BLaER1 (cell line): ENCODE results near the gene CHAT.

Experiments used
- H3K27ac ChIP-seq: shearing (Covaris generic); formaldehyde crosslinking; 2 replicates; pipeline ENCODE4 v1.8.1; 2022
- H3K27me3 ChIP-seq: shearing (Covaris generic); formaldehyde crosslinking; 2 replicates; pipeline ENCODE4 v1.8.1; 2022
- H3K36me3 ChIP-seq: shearing (Covaris generic); formaldehyde crosslinking; 2 replicates; pipeline ENCODE4 v1.8.1; 2022
- H3K4me1 ChIP-seq: shearing (Covaris generic); formaldehyde crosslinking; 2 replicates; pipeline ENCODE4 v1.8.1; 2022
- H3K4me2 ChIP-seq: shearing (Covaris generic); formaldehyde crosslinking; 2 replicates; pipeline ENCODE4 v1.8.1; 2022
- H3K4me3 ChIP-seq: shearing (Covaris generic); formaldehyde crosslinking; 2 replicates; pipeline ENCODE4 v1.8.1; 2022
- H3K9ac ChIP-seq: shearing (Covaris generic); formaldehyde crosslinking; 2 replicates; pipeline ENCODE4 v1.8.1; 2022
- H3K9me3 ChIP-seq: shearing (Covaris generic); formaldehyde crosslinking; 2 replicates; pipeline ENCODE4 v1.8.1; 2022
- H4K20me1 ChIP-seq: shearing (Covaris generic); formaldehyde crosslinking; 2 replicates; pipeline ENCODE4 v1.8.1; 2022
- Cebpa-rat ChIP-seq: shearing (Covaris generic); IDR thresholded peaks from 2 replicates; pipeline ENCODE4 v1.8.1; 2022

The CHAT gene

DNA sequence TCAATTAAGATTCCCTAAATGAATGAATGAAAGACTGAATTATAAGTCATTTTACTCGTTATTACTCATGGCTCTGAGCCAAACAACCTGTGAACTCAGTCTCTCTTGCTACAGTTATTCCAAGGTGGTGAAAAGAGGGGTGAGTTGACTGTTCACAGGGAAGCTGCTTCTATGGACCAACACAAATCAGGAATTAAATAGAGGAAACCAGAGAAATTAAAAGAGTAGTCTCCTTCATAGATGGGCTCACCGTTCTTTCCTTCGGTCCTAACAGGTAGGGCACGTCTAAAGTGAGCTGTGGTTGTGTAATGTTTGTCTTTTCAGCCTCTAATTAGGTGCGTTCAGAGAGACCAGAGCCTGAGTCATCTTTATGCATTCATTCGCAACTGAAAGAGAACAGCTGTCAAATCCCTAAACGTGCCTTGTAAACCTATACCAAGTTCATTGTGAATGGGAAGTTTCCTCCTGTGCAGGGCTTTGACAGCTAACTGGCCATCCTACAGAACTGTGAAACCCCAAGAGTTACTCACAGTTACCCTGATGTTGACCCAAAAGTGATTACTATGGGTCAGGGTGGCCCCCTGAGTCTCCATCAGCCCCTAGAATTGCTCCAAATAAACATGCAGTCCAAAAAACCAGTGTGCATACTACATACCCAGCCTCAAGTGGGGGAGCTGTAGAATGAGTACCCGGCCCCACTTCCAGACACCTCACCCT, 47.5 kb downstream of the CHAT start:
- H3K9ac ChIP-seq: no peak overlapping the region
- peaks cover 32% of the 10 kb centered on the region for H3K9me3 ChIP-seq
- H3K36me3 ChIP-seq: no peaks in the 10 kb centered on the region
- no peak overlapping the region for H3K4me2 ChIP-seq
- no peak overlapping the region for H3K4me3 ChIP-seq
- no peaks in the 10 kb centered on the region for H3K27me3 ChIP-seq
- peaks cover 11% of the 10 kb centered on the region for H3K4me1 ChIP-seq
- no peak overlapping the region for H3K27ac ChIP-seq
- no peak for TF ChIP-seq Cebpa-rat
- no peaks in the 10 kb centered on the region for H4K20me1 ChIP-seq

GRCh38 chr10:49662169-49662830, 48.5 kb downstream of the CHAT start:
- Histone ChIP-seq H4K20me1 (no peaks in the 10 kb centered on the region), H3K4me2 (no peak overlapping the region), H3K4me3 (no peak overlapping the region), H3K36me3 (no peaks in the 10 kb centered on the region), H3K9me3 (peaks cover 28% of the 10 kb centered on the region), H3K4me1 (peaks cover 1% of the 10 kb centered on the region), H3K27ac (no peak overlapping the region), H3K27me3 (no peaks in the 10 kb centered on the region), H3K9ac (no peak overlapping the region)
- TF ChIP-seq Cebpa-rat: no peak

GRCh38 chr10:49663596-49663995, 49.8 kb downstream of the CHAT start:
- H3K4me2 ChIP-seq: no peak overlapping the region
- H3K36me3 ChIP-seq: no peaks in the 10 kb centered on the region
- H3K9me3 ChIP-seq: peaks cover 15% of the 10 kb centered on the region
- H3K27ac ChIP-seq: no peak overlapping the region
- no peaks in the 10 kb centered on the region for H4K20me1 ChIP-seq
- H3K4me1 ChIP-seq: no peaks in the 10 kb centered on the region
- no peak for TF ChIP-seq Cebpa-rat
- H3K9ac ChIP-seq: no peak overlapping the region
- H3K4me3 ChIP-seq: no peak overlapping the region
- H3K27me3 ChIP-seq: no peaks in the 10 kb centered on the region

DNA sequence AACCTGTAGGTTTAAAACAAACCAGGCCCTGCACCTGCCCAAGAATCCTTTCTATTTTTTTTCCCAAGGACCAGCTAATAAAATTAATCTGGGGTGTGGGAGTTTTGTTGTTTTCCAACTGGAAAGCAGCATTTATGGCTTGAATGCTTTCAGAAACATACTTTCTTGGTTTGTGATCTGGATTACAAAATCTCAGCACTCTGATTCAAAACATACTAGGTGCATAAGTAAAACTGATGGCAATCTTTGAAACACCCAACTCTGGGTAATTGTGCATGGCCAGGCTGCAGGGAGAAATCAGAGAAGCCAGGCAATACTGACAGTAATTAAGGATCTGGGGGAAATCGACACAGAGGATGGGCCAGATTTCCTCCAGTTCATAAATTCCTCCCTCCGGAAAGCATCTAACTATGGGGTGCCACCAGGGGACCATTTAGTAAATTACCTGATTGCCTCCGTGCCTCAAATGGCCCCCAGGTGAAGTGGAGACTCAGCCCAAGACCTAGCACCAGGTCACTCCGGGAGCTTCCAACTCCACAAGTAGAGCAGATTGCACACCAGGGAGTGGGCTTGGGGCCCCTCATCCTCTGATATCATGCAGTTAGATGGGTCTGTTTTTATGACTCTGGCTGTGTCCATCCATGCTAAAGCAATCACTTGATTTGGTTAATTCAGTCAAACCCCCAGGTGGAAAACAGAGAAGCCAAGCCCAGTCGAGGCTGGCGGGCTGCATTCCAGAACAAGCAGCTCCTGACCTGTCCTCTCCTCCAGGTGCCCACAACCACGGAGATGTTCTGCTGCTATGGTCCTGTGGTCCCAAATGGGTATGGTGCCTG, 50.4 kb downstream of the CHAT start:
- H4K20me1 ChIP-seq: no peaks in the 10 kb centered on the region
- peaks cover 9% of the 10 kb centered on the region for H3K9me3 ChIP-seq
- H3K4me3 ChIP-seq: no peak overlapping the region
- no peak overlapping the region for H3K4me2 ChIP-seq
- H3K27me3 ChIP-seq: no peaks in the 10 kb centered on the region
- H3K4me1 ChIP-seq: no peaks in the 10 kb centered on the region
- H3K9ac ChIP-seq: no peak overlapping the region
- no peaks in the 10 kb centered on the region for H3K36me3 ChIP-seq
- TF ChIP-seq Cebpa-rat: no peak
- H3K27ac ChIP-seq: no peak overlapping the region

- Histone ChIP-seq H3K4me3 (no peak overlapping the region), H3K36me3 (no peaks in the 10 kb centered on the region), H3K9me3 (peaks cover 3% of the 10 kb centered on the region; the same call in 1 of the 2 replicates), H3K4me1 (no peaks in the 10 kb centered on the region), H3K9ac (no peak overlapping the region), H4K20me1 (no peaks in the 10 kb centered on the region), H3K4me2 (no peak overlapping the region), H3K27ac (no peak overlapping the region), H3K27me3 (no peaks in the 10 kb centered on the region)
- TF ChIP-seq Cebpa-rat: no peak
Measured at GRCh38 chr10:49664842-49665355, 51.1 kb downstream of the CHAT start.

DNA sequence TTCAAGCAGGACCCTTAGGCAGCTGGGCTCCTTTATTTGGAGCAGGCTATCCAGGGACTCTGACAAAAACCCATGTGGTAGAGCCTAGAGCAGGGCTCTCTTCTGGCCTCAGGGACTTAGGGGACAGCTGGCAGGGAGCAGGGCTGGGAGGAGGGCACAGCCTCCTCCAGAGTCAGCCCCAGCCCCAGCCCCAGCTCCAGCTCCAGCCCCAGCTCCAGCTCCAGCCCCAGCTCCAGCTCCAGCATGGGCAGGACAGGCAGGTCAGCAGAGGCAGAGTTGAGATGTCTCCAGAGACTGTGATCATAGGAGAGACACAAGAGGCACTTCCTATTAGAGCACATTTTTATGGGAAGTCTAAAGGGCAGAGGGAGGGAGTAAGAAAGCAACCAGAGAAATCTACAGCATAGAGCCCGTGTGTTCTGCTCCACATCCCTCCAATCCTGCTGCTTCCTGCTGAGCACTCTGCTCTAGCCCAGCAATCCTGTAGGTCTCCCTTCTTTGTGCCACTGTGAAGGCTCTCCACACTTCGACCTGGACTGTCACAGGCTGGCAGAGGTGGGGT, 52.3 kb downstream of the CHAT start:
- no peak overlapping the region for H3K4me2 ChIP-seq
- no peaks in the 10 kb centered on the region for H3K4me1 ChIP-seq
- no peaks in the 10 kb centered on the region for H3K36me3 ChIP-seq
- no peaks in the 10 kb centered on the region for H4K20me1 ChIP-seq
- no peak overlapping the region for H3K4me3 ChIP-seq
- H3K9ac ChIP-seq: no peak overlapping the region
- H3K27ac ChIP-seq: no peak overlapping the region
- no peak for TF ChIP-seq Cebpa-rat
- H3K9me3 ChIP-seq: 0 out of 2 replicates have a peak, but pooled peaks cover 2% of the 10 kb centered on the region
- H3K27me3 ChIP-seq: no peaks in the 10 kb centered on the region

DNA sequence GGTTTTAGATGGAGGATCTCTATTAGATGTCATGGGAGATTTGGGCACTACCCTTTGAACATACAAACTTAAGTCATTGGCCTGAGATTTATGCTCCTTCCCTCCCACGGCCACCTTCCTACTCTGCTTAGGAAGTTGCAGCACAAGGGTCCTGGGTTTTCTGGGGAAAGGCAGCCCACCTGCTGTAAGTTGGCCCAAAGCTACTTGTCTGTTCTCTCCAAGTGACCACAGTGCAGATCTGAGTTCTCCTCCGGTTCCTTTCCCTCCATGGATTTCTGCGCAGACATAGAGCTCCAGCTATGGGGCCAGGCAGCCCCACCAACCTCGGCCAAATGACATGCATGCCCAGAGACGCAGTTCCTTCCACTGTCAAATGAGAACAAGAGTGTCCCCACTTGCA, 52.8 kb downstream of the CHAT start:
- H3K9ac ChIP-seq: no peak overlapping the region
- no peaks in the 10 kb centered on the region for H3K27me3 ChIP-seq
- H3K27ac ChIP-seq: no peak overlapping the region
- H3K4me3 ChIP-seq: no peak overlapping the region
- H4K20me1 ChIP-seq: no peaks in the 10 kb centered on the region
- no peaks in the 10 kb centered on the region for H3K36me3 ChIP-seq
- H3K4me2 ChIP-seq: no peak overlapping the region
- H3K4me1 ChIP-seq: no peaks in the 10 kb centered on the region
- H3K9me3 ChIP-seq: 0 out of 2 replicates have a peak, but pooled peaks cover 3% of the 10 kb centered on the region
- TF ChIP-seq Cebpa-rat: no peak

GRCh38 chr10:49667991-49668390, 54.2 kb downstream of the CHAT start:
- no peaks in the 10 kb centered on the region for H3K27me3 ChIP-seq
- no peak for TF ChIP-seq Cebpa-rat

DNA sequence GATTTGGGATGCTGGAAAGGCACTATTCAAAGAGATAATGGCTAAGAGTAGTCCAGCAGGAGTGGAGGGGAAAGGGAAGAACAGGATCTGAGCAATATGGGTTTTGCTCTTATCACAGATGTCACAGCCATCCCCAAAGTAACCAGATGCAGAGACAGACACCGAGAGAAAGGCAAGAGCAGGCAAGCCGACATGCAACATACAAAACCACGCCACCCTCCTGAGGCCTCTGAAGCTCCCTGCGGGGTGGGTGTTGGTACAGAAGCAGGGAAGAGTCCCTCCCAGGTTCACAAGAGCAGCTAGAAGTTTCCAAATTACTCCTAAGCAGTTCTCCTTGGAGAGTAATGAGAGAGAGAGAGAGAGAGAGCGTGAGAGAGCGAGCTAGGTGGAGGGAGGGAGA, 54.8 kb downstream of the CHAT start:
- Histone ChIP-seq H3K4me3 (no peak overlapping the region), H3K27ac (no peak overlapping the region), H3K4me1 (no peaks in the 10 kb centered on the region), H3K9ac (no peak overlapping the region), H4K20me1 (no peaks in the 10 kb centered on the region), H3K27me3 (no peaks in the 10 kb centered on the region), H3K36me3 (no peaks in the 10 kb centered on the region), H3K4me2 (no peak overlapping the region), H3K9me3 (0 out of 2 replicates have a peak, but pooled peaks cover 3% of the 10 kb centered on the region)
- TF ChIP-seq Cebpa-rat: no peak

More at GRCh38 chr10:49667991-49668390, 54.2 kb downstream of the CHAT start:
- Histone ChIP-seq H3K27ac (no peak overlapping the region), H4K20me1 (no peaks in the 10 kb centered on the region), H3K4me3 (no peak overlapping the region), H3K9me3 (0 out of 2 replicates have a peak, but pooled peaks cover 3% of the 10 kb centered on the region), H3K9ac (no peak overlapping the region), H3K4me2 (no peak overlapping the region), H3K36me3 (no peaks in the 10 kb centered on the region), H3K4me1 (no peaks in the 10 kb centered on the region)
